ENCODE results near the gene DNASE2. TPM values are rescaled to one million over a fixed set of nuclear protein-coding genes. Genes with fewer than 3 reads are reported as not detected.

Gene DNASE2
- polyA plus RNA-seq, 1 donor (not counting 4 experiments of a cell fraction or from before 2014, with no cell fraction given): 23.5 TPM

DNA sequence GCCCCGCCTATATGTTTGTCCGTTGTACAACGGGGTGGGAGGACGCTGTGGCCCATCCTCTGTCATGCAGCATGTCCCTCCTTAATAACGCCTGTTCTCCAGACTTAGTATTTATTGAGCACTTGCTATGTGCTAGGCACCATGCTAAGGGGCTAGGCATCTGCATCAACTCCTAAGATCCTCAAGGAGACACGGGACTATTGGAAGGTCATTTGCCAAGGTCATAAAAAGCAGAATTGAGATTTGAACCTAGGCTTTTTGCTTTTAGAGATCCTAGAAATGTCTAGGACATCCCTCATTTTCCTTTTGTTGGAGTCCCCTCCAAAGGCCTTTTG, 44.8 kb downstream of the DNASE2 start:
- no peaks in the 10 kb centered on the region for H3K9me1 ChIP-seq (ENCODE audit: control insufficient read depth, extremely low read depth, insufficient read depth, low read length)
- DNase-seq (ENCODE audit: low read depth, low spot score): no peak
- dilution Hi-C loops (cut with MboI; ENCODE audit: extremely low pct_ligation_motif_present, low sequenced_read_pairs): no loop called here
- no peaks in the 10 kb centered on the region for H3K9me3 ChIP-seq (ENCODE audit: control insufficient read depth, low read depth, low read length)
- no peaks in the 10 kb centered on the region for H3K36me3 ChIP-seq (ENCODE audit: control insufficient read depth in 2 of 2, extremely low read depth in 1 of 2, insufficient read depth in 2 of 2, low read length in 2 of 2)
- H3K4me3 ChIP-seq (ENCODE audit: control insufficient read depth in 2 of 3, extremely low read depth in 1 of 3, insufficient read depth in 2 of 3, low read depth in 1 of 3, low read length in 3 of 3): no peak overlapping the region
- no peaks in the 10 kb centered on the region for H4K20me1 ChIP-seq (ENCODE audit: control insufficient read depth, extremely low read depth, insufficient read depth, low read length)
- TF ChIP-seq, protein P1, sequence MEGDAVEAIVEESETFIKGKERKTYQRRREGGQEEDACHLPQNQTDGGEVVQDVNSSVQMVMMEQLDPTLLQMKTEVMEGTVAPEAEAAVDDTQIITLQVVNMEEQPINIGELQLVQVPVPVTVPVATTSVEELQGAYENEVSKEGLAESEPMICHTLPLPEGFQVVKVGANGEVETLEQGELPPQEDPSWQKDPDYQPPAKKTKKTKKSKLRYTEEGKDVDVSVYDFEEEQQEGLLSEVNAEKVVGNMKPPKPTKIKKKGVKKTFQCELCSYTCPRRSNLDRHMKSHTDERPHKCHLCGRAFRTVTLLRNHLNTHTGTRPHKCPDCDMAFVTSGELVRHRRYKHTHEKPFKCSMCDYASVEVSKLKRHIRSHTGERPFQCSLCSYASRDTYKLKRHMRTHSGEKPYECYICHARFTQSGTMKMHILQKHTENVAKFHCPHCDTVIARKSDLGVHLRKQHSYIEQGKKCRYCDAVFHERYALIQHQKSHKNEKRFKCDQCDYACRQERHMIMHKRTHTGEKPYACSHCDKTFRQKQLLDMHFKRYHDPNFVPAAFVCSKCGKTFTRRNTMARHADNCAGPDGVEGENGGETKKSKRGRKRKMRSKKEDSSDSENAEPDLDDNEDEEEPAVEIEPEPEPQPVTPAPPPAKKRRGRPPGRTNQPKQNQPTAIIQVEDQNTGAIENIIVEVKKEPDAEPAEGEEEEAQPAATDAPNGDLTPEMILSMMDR (optimal IDR thresholded peaks at IDR 0.05 in 1 of 3, IDR thresholded peaks at IDR 0.05 in 1 of 3, conservative IDR thresholded peaks at IDR 0.05 in 1 of 3; ENCODE audit: extremely low read depth in 1 of 3, insufficient read depth in 2 of 3, low read length in 3 of 3): no peak
- no peak for TF ChIP-seq EZH2 (IDR thresholded peaks at IDR 0.05; ENCODE audit: low read length)
- FAIRE-seq: no peak
- peaks cover 22% of the 10 kb centered on the region for H3K4me1 ChIP-seq (ENCODE audit: control insufficient read depth, extremely low read depth, insufficient read depth, low read length)
- H3K27me3 ChIP-seq (ENCODE audit: control insufficient read depth, extremely low read depth, insufficient read depth, low read length): peaks cover 74% of the 10 kb centered on the region
- H3K9ac ChIP-seq (ENCODE audit: control insufficient read depth, extremely low read depth, insufficient read depth, low read length): no peak overlapping the region
- H3K27ac ChIP-seq (ENCODE audit: control insufficient read depth, insufficient read depth, low read length): no peak overlapping the region
- no peak overlapping the region for H2AFZ ChIP-seq (ENCODE audit: control insufficient read depth, low read length)
- H3K4me2 ChIP-seq (ENCODE audit: control insufficient read depth, extremely low read depth, insufficient read depth, low read depth, low read length): no peak overlapping the region
- H3K79me2 ChIP-seq (ENCODE audit: control insufficient read depth, insufficient read depth, low read length): no peaks in the 10 kb centered on the region

DNA sequence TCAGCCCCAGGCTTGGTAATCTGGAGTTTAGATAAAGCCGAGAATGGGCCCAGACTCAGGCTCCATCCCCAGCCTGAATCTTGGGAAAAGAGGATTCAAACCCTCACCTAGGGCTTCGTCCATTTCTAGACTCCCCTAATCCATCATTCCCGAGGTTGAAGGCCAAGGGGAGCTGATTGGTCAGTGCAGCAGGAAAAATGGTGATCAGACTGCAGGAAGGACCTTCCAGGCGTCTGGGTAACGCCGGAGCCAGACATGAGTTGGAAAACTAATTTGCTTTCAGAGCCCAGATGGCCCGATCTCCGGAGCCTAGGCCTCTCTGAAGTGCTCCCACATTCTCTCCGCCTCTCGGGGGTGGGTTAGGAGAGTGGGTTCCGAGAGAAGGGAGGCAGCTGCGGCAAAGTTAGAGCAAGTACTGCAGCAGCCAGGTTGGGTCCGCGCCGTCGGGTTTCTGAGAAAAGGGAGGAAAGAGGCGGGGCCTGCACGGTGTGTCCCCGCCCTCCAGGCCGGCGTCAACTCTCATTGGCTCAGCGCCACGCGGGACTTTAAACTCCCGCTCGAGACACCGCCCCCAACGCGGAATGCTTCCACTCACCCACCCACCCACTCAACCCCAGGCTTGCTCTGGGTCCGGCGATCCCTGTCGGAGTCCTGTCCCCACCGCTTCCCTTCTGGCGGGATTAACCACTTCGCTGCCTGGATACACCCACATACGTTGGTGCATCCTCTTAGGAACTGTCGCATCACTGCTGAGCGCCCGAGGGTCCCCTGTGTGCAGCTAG, 46.1 kb downstream of the DNASE2 start:
- FAIRE-seq: no peak
- DNase-seq (ENCODE audit: low read depth, low spot score): no peak
- TF ChIP-seq, protein P1 (optimal IDR thresholded peaks at IDR 0.05 in 1 of 3, IDR thresholded peaks at IDR 0.05 in 1 of 3, conservative IDR thresholded peaks at IDR 0.05 in 1 of 3; ENCODE audit: extremely low read depth in 1 of 3, insufficient read depth in 2 of 3, low read length in 3 of 3): no peak
- TF ChIP-seq EZH2 (IDR thresholded peaks at IDR 0.05; ENCODE audit: low read length): no peak

More for the DNA sequence above, 46.1 kb downstream of the DNASE2 start:
- Histone ChIP-seq H2AFZ (ENCODE audit: control insufficient read depth, low read length) (no peak overlapping the region), H3K36me3 (ENCODE audit: control insufficient read depth in 2 of 2, extremely low read depth in 1 of 2, insufficient read depth in 2 of 2, low read length in 2 of 2) (no peaks in the 10 kb centered on the region), H3K4me2 (ENCODE audit: control insufficient read depth, extremely low read depth, insufficient read depth, low read depth, low read length) (no peak overlapping the region), H4K20me1 (ENCODE audit: control insufficient read depth, extremely low read depth, insufficient read depth, low read length) (no peaks in the 10 kb centered on the region), H3K4me3 (ENCODE audit: control insufficient read depth in 2 of 3, extremely low read depth in 1 of 3, insufficient read depth in 2 of 3, low read depth in 1 of 3, low read length in 3 of 3) (no peak overlapping the region), H3K9me3 (ENCODE audit: control insufficient read depth, low read depth, low read length) (no peaks in the 10 kb centered on the region), H3K4me1 (ENCODE audit: control insufficient read depth, extremely low read depth, insufficient read depth, low read length) (peaks cover 18% of the 10 kb centered on the region), H3K9me1 (ENCODE audit: control insufficient read depth, extremely low read depth, insufficient read depth, low read length) (no peaks in the 10 kb centered on the region), H3K79me2 (ENCODE audit: control insufficient read depth, insufficient read depth, low read length) (no peaks in the 10 kb centered on the region), H3K27ac (ENCODE audit: control insufficient read depth, insufficient read depth, low read length) (no peak overlapping the region), H3K27me3 (ENCODE audit: control insufficient read depth, extremely low read depth, insufficient read depth, low read length) (peaks cover 65% of the 10 kb centered on the region), H3K9ac (ENCODE audit: control insufficient read depth, extremely low read depth, insufficient read depth, low read length) (no peak overlapping the region)
- dilution Hi-C loops (cut with MboI; ENCODE audit: extremely low pct_ligation_motif_present, low sequenced_read_pairs): no loop called here
